Transverse colon (tissue), 4 donors: ENCODE results near the gene SMCO4. TPM values are rescaled to one million over a fixed set of nuclear protein-coding genes. Genes with fewer than 3 reads are reported as not detected.

Experiments used
- DNase-seq: peaks from one replicate; pipeline ENCODE4 v3.0.0-alpha.2; 2019
- H3K27ac ChIP-seq, 4 donors: fragments of 200-600 bp; sonication (generic); 2 replicates each; pipeline ENCODE4 v1.5.1; 2016 to 2018; ENCODE audit warnings: inconsistent platforms in 4 of 4
- H3K27me3 ChIP-seq: fragments of 200-600 bp; sonication (generic); 2 replicates; pipeline ENCODE4 v1.5.1; 2017; ENCODE audit warnings: inconsistent platforms
- H3K36me3 ChIP-seq, 4 donors: fragments of 200-600 bp; sonication (generic); 2 replicates each; pipeline ENCODE4 v1.5.1; 2017 to 2019; ENCODE audit warnings: inconsistent platforms in 4 of 4
- H3K4me1 ChIP-seq, 4 donors: fragments of 200-600 bp; sonication (generic); 2 replicates each; pipeline ENCODE4 v1.5.1; 2017 to 2020; ENCODE audit warnings: inconsistent platforms in 4 of 4
- H3K4me3 ChIP-seq, 4 donors: fragments of 200-600 bp; sonication (generic); 1 replicate in 1 of 4; 2 replicates in 3 of 4; pipeline versions ENCODE4 v1.5.1 to v1.6.1; 2017 to 2019; ENCODE audit warnings: inconsistent platforms in 4 of 4
- H3K9me3 ChIP-seq, 2 donors: fragments of 200-600 bp; sonication (generic); 2 replicates each; pipeline ENCODE4 v1.5.1; 2017 to 2019; ENCODE audit warnings: inconsistent platforms in 2 of 2
- CTCF ChIP-seq, 5 experiments: fragments of 200-600 bp in 3 of 5; fragments of 450-650 bp in 2 of 5; sonication (generic) in 3 of 5; IDR thresholded peaks; 1 replicate in 2 of 5; 2 replicates in 3 of 5; pipeline ENCODE4 v1.5.1; 2016 to 2017; ENCODE audit warnings: antibody characterized with exemption in 5 of 5, inconsistent platforms in 3 of 5, mild to moderate bottlenecking in 2 of 5, moderate library complexity in 1 of 5
- EP300 ChIP-seq: sonication (generic); formaldehyde crosslinking; IDR thresholded peaks from one replicate; pipeline ENCODE4 v1.6.1; 2017; ENCODE audit warnings: antibody characterized with exemption, low read depth
- POLR2A ChIP-seq: fragments of 450-650 bp; IDR thresholded peaks from one replicate; pipeline ENCODE4 v1.6.1; 2016; ENCODE audit warnings: antibody characterized with exemption, mild to moderate bottlenecking, moderate library complexity
- POLR2AphosphoS5 ChIP-seq, 3 donors: sonication (generic); formaldehyde crosslinking; IDR thresholded peaks; one replicate each; pipeline ENCODE4 v1.6.1; 2016; ENCODE audit warnings: antibody characterized with exemption in 3 of 3
- WGBS, 2 donors: methylation state at CpG; one replicate each; pipeline ENCODE4 v1.1.5; 2018; ENCODE audit warnings: low coverage in 1 of 2; 5-methylcytosine and 5-hydroxymethylcytosine counted together
- in situ Hi-C, 4 donors: fragments of 200-750 bp; cut with MboI; loops; one replicate each; pipeline versions ENCODE4 v1.15.0 to v1.15.1; 2017; ENCODE audit warnings: low sequenced_read_pairs in 3 of 4, low pct_ligation_motif_present in 1 of 4, low pct_unique_long_range_greater_than_20kb in 1 of 4
- intact Hi-C: fragments of 100-400 bp; cut with DNase I; formaldehyde crosslinking; loops from one replicate; pipeline ENCODE4 v1.15.1; 2023; ENCODE audit warnings: low total_unique reads
- total RNA-seq, 4 donors: library from RNA; depleted of rRNA; stranded (reverse); fragments of >200 nt; gene quantifications; one replicate each; pipeline ENCODE4 v1.1.0, GENCODE V29; 2016

The SMCO4 gene
- total RNA-seq, 4 donors from 2014 or later = 33.3 to 80.4 (median 37.0) TPM; not detected in 1

GRCh38 chr11:93532281-93532789 lies 10.9 kb downstream of the SMCO4 start:
- DNase-seq = no peak
- H3K9me3 ChIP-seq = no peaks in the 10 kb centered on the region
- H3K27me3 ChIP-seq = no peaks in the 10 kb centered on the region
- 88 to 92% methylated on average over 2 to 3 of the region's 3 CpGs for WGBS, 2 donors
- intact Hi-C loops = no loop called here
- no peaks in the 10 kb centered on the region for H3K36me3 ChIP-seq
- in situ Hi-C loops = loop anchor here in 1 of 4 donors (25.0 kb wide), 1 partner anchor 105 kb away; no protein-coding TSS in a partner anchor
- no peak overlapping the region for H3K27ac ChIP-seq
- H3K4me1 ChIP-seq = peaks cover 4 to 38% (median 14%) of the 10 kb centered on the region in 4 donors
- TF ChIP-seq POLR2AphosphoS5 (IDR thresholded peaks at IDR 0.05) (no peak), CTCF (IDR thresholded peaks at IDR 0.05) (no peak), EP300 (no peak), POLR2A (no peak)
- H3K4me3 ChIP-seq = no peak overlapping the region

- 66% methylated on average over 1 of the region's 1 CpG; no CpG with 5 or more reads in 1 of the 2 donors for WGBS, 2 donors
- intact Hi-C loops = no loop called here
- Histone ChIP-seq H3K9me3 (no peaks in the 10 kb centered on the region), H3K36me3 (no peaks in the 10 kb centered on the region), H3K4me1 (peaks cover 4 to 49% (median 12%) of the 10 kb centered on the region in 4 donors), H3K4me3 (no peak overlapping the region), H3K27me3 (no peaks in the 10 kb centered on the region), H3K27ac (peak overlapping the region; percentile 40 to 69 (median 57))
- DNase-seq = no peak
- in situ Hi-C loops = loop anchor here in 1 of 4 donors (25.0 kb wide), 1 partner anchor 107 kb away; no protein-coding TSS in a partner anchor
- no peak for TF ChIP-seq EP300
- no peak for TF ChIP-seq POLR2A
- TF ChIP-seq CTCF (IDR thresholded peaks at IDR 0.05) = no peak
- TF ChIP-seq POLR2AphosphoS5 (IDR thresholded peaks at IDR 0.05) = no peak
Observed at GRCh38 chr11:93530468-93530826, 12.7 kb downstream of the SMCO4 start.

- in situ Hi-C loops = loop anchor here in 1 of 4 donors (25.0 kb wide), 1 partner anchor 107 kb away; no protein-coding TSS in a partner anchor
- Histone ChIP-seq H3K4me3 (no peak overlapping the region), H3K4me1 (peaks cover 4 to 53% (median 12%) of the 10 kb centered on the region in 4 donors), H3K36me3 (no peaks in the 10 kb centered on the region), H3K9me3 (no peaks in the 10 kb centered on the region), H3K27me3 (no peaks in the 10 kb centered on the region), H3K27ac (peak overlapping the region; percentile 40 to 69 (median 57))
- 63 to 69% methylated on average over 3 to 9 of the region's 9 CpGs for WGBS, 2 donors
- TF ChIP-seq EP300 (no peak), CTCF (IDR thresholded peaks at IDR 0.05) (no peak), POLR2A (no peak), POLR2AphosphoS5 (IDR thresholded peaks at IDR 0.05) (no peak)
- intact Hi-C loops = loop anchor here (5.0 kb wide), 1 partner anchor 1857 kb away; no protein-coding TSS in a partner anchor
- DNase-seq = no peak
Observed at GRCh38 chr11:93529707-93530467, 13.3 kb downstream of the SMCO4 start.

- Histone ChIP-seq H3K27me3 (no peaks in the 10 kb centered on the region), H3K27ac (peak overlapping the region; percentile 40 to 69 (median 57)), H3K36me3 (no peaks in the 10 kb centered on the region), H3K4me3 (no peak overlapping the region), H3K4me1 (peaks cover 4 to 61% (median 12%) of the 10 kb centered on the region in 4 donors), H3K9me3 (no peaks in the 10 kb centered on the region)
- DNase-seq = no peak
- TF ChIP-seq EP300 = no peak
- TF ChIP-seq POLR2AphosphoS5 (IDR thresholded peaks at IDR 0.05) = no peak
- TF ChIP-seq POLR2A = no peak
- TF ChIP-seq CTCF (IDR thresholded peaks at IDR 0.05) = no peak
- in situ Hi-C loops = loop anchor here in 1 of 4 donors (25.0 kb wide), 1 partner anchor 108 kb away; no protein-coding TSS in a partner anchor
- 59 to 76% methylated on average over 3 to 10 of the region's 10 CpGs for WGBS, 2 donors
- intact Hi-C loops = loop anchor here (5.0 kb wide), 1 partner anchor 1858 kb away; no protein-coding TSS in a partner anchor
Observed at GRCh38 chr11:93528757-93529645, 14.2 kb downstream of the SMCO4 start.
